Measurements from ENCODE around the gene MMP21.

GRCh38 chr10:125761961-125762360 is 13.7 kb downstream of the MMP21 start:
- TF ChIP-seq, protein P1, sequence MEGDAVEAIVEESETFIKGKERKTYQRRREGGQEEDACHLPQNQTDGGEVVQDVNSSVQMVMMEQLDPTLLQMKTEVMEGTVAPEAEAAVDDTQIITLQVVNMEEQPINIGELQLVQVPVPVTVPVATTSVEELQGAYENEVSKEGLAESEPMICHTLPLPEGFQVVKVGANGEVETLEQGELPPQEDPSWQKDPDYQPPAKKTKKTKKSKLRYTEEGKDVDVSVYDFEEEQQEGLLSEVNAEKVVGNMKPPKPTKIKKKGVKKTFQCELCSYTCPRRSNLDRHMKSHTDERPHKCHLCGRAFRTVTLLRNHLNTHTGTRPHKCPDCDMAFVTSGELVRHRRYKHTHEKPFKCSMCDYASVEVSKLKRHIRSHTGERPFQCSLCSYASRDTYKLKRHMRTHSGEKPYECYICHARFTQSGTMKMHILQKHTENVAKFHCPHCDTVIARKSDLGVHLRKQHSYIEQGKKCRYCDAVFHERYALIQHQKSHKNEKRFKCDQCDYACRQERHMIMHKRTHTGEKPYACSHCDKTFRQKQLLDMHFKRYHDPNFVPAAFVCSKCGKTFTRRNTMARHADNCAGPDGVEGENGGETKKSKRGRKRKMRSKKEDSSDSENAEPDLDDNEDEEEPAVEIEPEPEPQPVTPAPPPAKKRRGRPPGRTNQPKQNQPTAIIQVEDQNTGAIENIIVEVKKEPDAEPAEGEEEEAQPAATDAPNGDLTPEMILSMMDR (IDR thresholded peaks at IDR 0.05; ENCODE audit: poor library complexity, severe bottlenecking) = no peak
- TF ChIP-seq TAF1 (IDR thresholded peaks at IDR 0.05; ENCODE audit: low read depth) (no peak), EZH2 (IDR thresholded peaks at IDR 0.05; ENCODE audit: borderline replicate concordance, insufficient read depth, low read length, poor library complexity, severe bottlenecking) (no peak), RAD21 (conservative IDR thresholded peaks at IDR 0.05) (no peak), POLR2AphosphoS5 (IDR thresholded peaks at IDR 0.05) (no peak), EP300 (conservative IDR thresholded peaks at IDR 0.05; ENCODE audit: poor library complexity, severe bottlenecking) (no peak), MXI1 (conservative IDR thresholded peaks at IDR 0.05; ENCODE audit: poor library complexity, severe bottlenecking) (no peak)
- TF ChIP-seq, protein P2, sequence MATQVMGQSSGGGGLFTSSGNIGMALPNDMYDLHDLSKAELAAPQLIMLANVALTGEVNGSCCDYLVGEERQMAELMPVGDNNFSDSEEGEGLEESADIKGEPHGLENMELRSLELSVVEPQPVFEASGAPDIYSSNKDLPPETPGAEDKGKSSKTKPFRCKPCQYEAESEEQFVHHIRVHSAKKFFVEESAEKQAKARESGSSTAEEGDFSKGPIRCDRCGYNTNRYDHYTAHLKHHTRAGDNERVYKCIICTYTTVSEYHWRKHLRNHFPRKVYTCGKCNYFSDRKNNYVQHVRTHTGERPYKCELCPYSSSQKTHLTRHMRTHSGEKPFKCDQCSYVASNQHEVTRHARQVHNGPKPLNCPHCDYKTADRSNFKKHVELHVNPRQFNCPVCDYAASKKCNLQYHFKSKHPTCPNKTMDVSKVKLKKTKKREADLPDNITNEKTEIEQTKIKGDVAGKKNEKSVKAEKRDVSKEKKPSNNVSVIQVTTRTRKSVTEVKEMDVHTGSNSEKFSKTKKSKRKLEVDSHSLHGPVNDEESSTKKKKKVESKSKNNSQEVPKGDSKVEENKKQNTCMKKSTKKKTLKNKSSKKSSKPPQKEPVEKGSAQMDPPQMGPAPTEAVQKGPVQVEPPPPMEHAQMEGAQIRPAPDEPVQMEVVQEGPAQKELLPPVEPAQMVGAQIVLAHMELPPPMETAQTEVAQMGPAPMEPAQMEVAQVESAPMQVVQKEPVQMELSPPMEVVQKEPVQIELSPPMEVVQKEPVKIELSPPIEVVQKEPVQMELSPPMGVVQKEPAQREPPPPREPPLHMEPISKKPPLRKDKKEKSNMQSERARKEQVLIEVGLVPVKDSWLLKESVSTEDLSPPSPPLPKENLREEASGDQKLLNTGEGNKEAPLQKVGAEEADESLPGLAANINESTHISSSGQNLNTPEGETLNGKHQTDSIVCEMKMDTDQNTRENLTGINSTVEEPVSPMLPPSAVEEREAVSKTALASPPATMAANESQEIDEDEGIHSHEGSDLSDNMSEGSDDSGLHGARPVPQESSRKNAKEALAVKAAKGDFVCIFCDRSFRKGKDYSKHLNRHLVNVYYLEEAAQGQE (IDR thresholded peaks at IDR 0.05; ENCODE audit: borderline replicate concordance) = no peak

Measured in neural cell (in vitro differentiated cells).